ENCODE measurements around the gene CCDC167.

CCDC167 gene

DNA sequence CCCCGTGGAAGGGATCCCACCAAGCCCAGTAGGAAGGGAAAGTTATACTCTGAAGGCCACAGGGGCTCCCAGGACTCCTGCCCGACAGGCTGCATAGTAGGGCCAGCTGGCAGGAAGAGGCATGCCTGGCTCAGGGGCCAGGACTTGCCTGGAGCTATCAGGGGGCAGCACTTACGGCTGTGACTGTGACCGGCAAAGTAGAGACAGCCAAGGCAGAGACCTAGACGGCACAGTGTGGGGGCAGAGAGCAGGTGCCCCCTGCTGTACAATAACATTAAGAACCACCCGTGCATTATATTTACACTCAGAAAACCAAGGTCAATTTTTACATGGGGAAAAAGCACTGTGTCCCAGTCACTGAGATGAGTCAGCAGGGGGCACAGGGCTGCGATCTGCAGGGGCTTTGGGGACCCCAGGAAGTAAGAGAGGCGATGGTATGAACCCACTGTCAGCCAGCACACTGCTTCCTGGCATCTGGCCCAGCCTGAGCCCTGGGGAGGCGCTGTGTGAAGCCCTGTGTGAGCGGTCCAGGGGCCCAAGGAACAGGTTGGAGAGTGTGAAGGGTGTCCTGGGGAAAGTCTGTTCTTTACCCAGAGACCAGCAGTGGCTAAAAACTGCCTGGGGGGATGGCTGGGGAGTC, 9.9 kb downstream of the CCDC167 start:
- no peak for DNase-seq (ENCODE audit: low read depth, low spot score)

DNA sequence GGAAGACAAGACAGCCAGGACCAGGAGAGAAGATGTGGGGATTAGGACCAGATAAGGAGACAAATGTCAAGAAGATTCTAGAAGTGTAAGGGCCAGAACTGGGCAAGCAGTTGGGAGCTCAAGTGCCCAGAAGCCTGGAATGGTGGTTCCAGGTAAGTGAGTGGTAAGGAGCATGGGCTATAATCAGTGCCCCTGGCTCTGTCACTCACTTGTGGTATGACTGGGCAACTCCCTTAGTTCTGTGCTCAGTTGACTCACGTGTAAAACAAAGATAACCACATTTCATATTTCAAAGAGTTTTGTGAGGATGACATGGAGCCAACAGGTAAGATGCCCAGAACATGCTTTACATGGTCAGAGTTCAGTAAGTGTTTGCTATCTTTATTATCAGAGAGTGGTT, 11.2 kb downstream of the CCDC167 start:
- no peak for DNase-seq (ENCODE audit: low read depth, low spot score)

DNA sequence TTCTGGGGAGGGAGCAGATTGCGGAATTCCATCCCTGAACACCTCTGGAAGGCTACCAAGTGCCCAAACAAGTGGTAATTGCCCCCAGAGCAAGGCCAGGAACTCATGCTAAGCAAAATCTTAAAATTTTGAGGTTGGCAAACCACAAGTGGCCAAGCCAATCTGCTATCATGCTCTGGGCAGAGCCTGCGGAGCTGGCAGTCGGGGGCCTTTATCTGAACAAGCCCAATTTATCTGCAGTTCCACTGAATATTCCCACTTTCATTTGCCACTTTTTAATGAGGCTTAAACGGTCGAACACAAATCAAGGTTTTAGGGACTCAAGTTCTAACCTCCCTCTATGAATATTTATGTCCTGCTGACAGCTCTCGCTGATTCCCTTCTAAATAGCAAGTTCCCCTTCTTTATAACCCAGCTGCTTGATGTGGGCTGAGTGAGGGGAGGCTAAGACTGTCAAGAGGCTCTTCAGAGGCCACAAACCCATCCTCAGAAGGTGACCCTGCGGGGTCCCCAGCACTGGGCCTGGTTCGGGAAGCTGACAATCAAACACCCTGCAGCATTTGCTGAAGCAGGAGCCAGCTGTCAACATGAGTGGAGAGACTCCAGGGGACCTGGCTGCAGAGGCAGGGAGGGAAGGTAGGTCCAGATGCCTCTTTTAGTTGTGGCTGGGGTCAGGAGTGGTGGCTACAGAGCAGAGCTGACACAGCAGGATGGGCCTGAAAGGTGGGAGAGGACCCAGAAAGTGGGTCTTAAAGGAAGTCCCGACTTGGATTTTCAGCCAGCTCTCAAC, 11.9 kb downstream of the CCDC167 start:
- no peak for DNase-seq (ENCODE audit: low read depth, low spot score)

DNA sequence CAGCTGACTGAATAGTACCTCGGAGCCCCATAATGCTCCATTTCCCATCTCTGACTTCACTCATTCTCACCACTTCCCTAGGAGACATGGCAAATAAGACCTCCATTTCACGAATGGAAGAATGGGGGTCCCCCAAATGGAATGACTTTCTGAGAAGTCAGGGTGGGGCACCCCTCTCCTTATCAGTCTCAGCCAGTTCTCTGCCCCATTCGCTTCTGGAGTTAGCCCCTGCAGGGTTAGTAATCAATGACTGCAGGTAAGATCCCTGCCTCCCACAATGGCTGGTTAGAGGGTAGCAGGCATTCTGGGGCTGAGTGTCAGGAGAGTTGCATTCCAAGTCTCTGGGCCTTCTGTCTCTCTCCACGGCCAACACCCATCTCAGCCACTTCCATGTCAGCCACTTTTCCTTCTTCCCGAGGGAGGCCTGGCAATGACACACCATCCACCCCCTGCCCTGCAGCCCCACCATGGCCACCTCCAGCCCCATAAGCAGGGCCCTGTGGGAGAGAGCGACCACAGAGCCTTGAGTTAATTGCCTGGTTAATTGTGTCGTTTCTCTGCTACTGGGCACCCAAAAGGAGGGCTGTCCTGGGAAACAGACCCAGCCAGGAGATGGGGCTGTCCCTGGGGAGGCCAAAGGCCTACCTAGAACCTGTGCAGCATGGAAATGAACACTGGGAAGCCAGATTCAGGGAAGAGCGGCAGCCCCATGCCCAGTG, 13.4 kb downstream of the CCDC167 start:
- DNase-seq (ENCODE audit: low read depth, low spot score), result no peak

DNA sequence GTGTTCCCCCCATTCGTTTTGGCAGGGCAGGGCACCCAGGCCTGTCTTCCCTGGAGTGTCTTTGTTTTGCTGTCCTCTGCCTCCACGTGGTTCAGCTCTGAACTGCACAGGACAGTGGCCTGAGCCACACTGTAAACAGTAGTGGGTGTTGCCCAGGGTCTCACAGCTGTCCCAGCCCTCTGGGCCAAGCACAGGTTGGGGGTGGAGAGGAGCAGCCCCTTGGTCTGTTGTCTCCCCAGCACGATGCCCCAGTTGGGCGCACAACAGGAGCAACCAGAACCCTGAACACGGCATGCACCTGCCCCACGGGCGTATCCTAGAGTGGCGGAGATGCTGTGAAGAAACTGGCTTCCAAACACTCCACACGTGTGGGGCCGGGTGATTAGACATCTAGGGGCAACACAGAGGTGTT, 14.4 kb downstream of the CCDC167 start:
- DNase-seq (ENCODE audit: low read depth, low spot score), result no peak

DNA sequence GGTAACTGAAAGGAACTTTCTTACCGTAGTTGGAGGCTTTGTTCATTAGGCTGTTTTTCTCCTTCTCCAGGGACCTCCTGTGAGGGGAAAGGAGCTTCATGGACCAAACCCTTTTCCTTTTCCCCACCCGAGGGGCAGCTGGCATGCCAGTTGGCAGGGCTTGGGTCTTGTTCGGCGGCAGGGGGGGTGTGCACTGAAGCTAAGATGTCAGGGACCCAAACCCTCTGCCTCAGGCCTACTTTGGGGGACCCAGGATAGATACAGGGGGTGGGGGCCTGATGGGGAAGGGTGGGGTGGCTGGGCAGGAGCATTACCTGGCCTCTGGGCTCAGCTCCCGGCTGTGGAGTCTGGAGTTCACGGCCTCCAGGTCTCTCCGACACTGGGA, 14.9 kb downstream of the CCDC167 start:
- no peak for DNase-seq (ENCODE audit: low read depth, low spot score)

DNA sequence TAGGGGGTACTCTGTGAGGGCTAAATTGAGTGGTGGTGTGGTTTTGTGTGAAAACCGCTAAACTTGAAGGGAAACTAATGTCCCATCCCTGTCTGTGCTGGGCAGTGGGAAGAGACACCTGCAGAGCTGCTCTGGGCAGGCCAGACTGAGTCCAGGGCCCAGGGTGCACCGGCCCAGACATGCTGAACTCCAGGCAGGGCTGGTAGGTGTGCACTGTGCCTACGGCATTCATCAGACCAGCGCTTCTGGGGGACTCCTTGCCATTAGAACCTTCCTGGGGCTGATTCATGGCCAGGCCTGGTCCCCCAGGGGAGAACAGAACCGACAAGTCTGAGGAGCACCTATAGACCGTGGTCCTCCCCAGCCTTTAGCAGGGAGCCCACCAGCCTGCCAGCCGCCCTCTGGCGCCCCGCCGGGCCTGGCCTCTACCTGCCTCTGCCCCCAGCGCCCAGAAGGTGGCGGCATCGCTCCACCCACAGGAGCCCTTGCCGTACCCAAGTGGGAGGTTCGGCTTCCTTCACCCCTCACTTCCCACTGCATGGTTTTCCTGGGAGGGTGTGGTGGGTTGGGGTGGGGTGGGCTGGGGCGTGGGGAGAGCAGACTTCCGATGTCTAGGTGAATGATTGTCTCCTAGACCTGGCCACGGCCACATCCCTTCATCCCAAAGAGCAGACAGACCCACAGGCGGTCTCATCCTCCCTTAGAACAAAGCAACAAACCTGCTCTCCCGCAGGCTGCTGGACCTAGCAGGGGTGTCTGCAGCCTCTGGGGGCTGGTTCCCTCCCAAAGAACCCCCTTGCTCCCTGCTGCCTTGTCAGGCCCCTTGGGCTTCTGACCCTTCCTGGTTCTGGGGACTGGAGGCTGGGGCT, 15.5 kb downstream of the CCDC167 start:
- DNase-seq (ENCODE audit: low read depth, low spot score), result peak; percentile 45

DNA sequence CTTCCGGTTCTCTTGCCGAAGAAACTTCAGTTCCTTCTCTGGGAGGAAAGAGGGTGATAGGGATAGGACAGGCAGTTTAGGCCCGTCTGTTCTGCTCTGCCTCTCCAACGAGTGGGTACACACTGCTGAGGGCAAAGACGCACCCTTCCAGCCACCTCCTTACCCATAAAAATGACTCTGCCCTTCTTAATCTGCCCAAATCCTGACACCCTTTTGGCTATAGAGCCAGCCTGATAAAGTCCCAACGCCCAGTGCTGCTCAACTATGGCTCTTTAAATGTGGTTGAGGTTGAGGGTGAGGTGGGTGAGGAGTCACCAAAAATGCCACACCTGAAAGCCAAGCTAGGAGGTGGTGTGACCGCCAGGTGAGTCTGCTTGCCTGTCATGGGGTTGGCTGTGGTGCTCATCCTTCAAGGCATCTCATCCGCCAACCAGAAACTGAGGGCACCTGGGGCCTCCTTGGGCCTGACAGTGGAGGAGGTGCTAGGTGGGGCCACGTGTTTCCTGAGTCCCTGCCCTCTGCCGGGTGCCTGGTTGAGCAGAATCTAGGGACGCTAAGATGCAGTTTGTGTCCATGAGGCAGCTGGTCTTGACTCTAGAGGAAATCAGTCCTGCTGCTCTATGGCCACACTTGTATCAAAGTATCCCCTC, 16.3 kb downstream of the CCDC167 start:
- no peak for DNase-seq (ENCODE audit: low read depth, low spot score)

DNA sequence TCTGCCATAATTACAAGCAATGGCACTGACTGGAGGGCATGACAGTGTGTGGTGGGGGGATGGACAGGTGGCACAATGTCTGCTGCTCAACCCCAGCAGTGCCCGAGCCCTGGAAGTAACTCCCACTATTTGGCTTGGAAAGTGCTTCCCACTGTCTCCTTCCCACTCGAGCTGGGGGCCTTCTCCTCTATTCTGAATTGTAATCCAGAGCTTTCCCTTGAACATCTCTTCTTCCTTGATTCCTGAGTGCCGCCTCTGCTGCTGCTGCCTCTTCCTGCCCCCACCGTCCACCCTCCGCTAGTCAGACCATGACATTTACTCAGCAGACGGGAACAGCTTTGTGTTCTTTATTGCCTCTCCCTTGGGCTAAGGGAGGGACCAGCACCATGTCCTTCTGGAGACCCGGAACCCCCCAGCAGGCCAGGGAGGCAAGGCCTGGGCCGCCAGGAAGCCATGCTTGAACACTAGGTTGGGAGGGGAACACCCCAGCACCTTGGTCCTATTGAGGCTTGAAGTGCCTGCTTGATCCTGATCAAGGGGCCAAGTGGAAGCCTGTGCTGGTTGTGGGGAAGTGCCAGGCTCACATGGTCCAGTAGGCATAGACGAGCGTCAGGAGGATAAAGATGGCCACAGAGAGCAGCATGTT, 17.0 kb downstream of the CCDC167 start:
- no peak for DNase-seq (ENCODE audit: low read depth, low spot score)

DNA sequence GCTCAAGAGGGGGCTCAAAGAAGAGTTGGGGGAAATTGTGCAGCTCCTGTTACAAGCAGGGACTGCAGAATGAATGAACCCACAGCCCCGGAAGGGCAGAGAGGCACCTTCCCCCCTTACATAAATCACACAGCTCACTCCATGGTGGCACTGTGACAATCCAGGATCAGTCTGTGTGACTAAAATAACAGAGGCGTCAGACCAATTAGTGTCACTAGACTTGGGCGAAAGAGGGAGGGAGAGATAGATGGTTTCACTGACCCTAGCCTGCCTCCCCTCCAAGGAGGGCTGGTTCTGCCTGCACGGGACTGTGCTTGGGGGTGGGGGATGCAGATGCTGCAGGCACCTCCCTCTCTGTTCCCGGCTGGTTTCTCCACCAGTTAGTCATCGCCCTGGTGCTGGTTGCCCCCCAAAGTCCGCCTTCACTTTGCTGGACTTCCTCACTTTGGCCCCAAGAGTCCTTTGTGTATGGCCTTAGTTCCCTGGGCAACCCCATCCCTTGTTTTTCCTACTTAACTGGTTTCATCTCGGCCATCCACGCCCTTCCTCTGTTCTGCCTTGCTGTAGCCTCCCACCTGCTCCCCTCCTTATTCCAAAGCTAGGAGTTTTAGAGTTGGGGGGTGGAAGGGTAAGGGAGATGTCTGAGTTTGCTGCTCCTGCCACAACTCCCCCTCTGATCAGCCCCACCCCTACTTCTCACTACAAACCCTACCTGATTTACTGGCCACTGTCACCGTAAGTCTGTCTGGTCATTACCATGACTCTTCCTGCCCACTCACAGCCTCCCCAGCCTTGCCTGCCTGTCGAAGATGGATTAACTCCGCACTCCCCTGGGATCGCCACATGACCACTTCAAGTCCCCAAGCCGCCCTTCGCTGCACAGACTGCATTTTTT, 17.7 kb downstream of the CCDC167 start:
- DNase-seq (ENCODE audit: low read depth, low spot score), result no peak

DNA sequence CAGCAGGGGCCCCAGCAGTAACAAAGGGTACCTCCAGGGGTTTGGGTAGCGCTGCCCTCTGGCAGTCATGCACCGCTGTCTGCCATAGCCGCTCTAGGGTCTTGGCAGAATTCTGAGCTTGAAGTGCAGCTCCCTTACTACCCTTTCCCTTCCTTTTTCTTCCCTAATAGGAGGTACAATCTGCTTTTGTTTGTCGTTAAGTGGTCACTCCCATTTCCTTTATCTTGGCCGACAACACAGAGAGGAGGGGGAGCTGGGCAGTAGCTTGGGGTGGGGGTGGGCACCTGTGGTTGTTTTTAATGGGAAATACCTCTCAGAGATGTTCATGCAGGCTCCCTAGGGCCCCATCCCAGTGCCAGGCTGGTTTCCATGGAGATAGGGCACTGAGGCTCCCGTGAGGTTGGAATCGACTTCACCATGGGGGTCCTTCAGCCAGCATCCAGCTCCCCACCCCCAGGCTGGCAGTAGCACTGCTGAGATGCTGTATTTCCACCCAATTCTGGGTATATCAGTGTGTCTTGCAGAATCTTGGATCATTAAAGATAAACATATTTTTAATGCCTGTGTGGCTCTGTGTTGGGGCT, 18.6 kb downstream of the CCDC167 start:
- DNase-seq (ENCODE audit: low read depth, low spot score), result no peak

DNA sequence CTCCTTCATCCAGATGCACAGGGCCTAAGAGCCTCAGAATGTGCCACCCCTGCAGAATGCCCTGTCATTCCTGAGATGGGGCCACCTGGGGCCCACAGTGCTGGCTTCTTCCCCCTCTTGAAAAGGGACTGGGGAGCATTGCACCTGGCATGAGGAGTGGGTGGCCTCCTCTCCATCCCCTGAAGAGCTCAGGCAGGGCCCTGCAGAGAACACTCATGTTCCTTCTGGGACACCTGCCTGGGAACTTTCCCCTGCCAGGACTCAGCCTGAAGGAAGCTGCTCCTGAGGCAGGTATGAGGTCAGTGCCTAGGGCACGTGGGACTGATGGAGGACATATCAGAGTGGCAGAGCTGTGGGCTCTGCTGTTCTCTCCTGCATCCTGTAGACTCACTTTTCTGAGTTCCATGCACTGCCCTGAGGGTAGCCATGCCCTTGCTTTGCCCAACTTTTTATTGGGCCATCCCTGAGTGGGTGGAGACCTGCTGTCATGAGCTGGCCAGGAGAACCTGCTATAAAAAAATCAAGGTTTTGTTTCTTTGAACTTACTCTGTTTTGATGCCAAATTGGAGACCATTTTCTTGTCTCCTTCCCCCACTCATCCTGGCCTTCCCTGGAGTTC, 19.5 kb downstream of the CCDC167 start:
- DNase-seq (ENCODE audit: low read depth, low spot score), result no peak

DNA sequence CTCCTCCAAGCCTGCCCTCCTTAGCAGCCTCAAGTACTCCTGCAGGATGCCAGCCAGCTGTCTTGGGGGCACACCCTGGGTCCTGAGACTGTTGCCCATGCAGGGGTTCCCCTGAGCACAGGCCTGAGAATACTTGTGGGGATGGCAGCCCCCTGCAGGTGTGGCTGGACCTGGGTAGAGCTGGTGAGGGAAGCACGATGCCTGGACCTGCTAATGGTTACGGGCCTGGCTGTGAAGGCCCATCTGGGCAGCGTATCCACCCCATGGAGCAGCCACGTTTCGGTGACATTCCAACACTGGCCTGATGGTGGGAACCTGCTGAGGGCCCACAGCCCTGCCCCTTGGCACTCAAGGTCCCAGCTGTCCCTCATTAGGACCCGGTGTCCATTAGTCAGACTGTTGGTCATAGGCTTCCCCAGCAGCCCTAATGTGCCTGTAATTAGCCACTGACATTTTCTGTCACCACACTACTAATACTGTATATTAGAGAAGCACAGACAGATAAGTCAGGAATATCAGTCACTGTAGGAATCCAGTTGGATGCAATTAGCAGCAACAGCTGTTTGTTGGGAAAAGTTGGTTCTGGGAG, 20.3 kb downstream of the CCDC167 start:
- DNase-seq (ENCODE audit: low read depth, low spot score), result no peak

DNA sequence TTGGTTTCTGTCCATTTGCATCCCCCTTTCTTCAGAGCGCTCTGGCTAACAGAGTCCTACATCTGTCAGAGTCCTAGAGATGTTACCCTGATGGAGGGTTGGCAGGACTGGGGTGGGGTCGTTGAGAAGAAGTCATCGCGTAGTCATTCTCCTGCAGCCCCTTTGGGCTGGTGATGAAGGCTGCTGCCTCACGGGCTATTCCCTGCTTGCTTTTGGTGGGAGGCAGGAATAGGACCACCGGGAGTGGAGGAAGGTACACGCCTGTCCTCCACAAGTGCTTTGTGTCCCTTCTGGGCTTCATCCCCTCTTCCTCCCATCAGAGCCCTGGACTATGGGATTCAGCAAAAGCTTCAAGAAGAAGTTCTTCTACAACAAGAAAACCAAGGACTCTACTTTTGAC, 20.9 kb downstream of the CCDC167 start:
- DNase-seq (ENCODE audit: low read depth, low spot score), result no peak

DNA sequence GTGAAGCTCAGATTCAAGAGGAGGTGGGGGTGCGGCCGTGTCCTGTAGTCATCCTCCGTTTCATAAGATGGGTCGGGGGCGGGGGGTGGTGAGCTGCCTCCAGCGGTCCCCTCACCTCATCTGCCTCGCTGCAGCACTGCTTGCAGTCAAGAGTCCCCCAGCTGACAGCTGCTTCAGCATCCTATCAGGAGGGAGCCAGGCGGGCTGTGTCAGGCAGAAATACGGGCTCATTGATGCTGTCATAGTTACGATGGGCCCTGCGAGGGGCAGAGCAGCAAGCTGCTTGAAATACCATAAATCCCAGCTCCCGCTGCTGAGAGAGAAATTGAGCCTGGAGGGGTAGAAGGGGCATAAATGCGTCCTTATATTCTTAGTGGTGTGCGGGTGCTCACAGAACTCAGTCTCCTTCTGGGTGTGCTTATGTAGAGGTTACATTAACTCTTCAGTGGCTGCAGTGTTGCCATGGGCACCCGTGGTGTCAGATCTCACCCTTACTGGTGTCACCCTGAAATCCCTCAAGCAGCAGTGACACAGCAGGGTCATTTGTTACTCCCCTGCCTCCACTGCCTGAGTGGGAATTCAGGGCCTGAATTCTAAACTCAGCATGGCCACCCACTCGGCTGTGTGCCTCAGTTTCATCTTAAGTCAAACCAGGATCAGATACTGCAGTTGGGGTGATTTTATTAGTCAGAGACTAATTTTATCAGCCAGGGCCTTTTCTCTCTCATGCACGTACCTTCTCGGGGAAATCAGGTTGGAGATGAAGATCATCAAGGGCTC, 21.8 kb downstream of the CCDC167 start:
- no peak for DNase-seq (ENCODE audit: low read depth, low spot score)

DNA sequence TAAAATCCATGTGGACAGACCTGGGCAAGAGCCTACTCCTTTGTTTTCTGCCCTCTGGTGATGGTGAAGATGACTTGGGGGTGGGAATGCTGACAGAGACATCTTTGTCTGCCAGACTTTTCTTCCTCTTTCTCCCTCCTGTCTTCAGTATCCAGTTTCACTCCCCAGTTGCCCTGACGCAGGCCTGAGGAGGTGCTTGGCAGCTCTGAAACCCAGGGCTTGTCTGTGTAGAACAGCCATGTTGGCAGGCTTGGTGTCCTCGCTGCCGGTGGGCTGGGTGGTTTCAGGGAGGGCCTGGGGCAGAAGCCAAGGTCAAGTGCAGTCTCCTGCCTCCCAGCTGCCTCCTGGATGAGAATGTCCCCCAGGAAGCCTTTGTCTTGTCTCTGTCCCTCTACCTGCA, 22.5 kb downstream of the CCDC167 start:
- no peak for DNase-seq (ENCODE audit: low read depth, low spot score)

DNA sequence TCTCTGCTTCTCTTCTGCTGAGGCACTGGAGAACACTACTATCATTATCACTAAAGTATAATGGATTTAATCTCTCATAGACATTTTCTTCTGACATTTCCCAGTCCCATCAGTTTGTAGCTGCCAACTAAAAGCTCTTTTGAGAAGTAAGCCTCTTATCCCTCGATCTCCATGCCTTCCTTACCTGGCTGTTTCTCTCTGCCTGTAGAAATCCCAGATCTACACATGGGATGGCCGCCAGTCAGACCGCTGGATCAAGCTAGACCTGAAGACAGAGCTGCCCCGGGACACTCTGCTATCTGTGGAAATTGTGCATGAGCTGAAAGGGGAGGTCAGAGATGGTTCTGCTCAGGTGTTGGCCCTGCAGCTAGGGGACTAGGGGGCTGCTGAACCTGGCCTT, 25.4 kb downstream of the CCDC167 start:
- no peak for DNase-seq (ENCODE audit: low read depth, low spot score)
